Spleen (tissue), 11 donors: ENCODE measurements around the gene PPM1E. TPM values are rescaled to one million over a fixed set of nuclear protein-coding genes. Genes with fewer than 3 reads are reported as not detected.
A peak's percentile ranks its signal among the peaks of the same experiment; 100 is the strongest.

ENCODE experiments used
- DNase-seq: peaks from one replicate; pipeline ENCODE4 v3.0.0-alpha.2; 2020
- H3K27ac ChIP-seq, 8 donors: fragments of 200-600 bp; sonication (generic) in 7 of 8; 1 replicate in 4 of 8; 2 replicates in 4 of 8; pipeline versions ENCODE4 v1.5.0 to v1.8.0; 2016 to 2021; ENCODE audit warnings: inconsistent platforms in 4 of 8, mild to moderate bottlenecking in 4 of 8, moderate library complexity in 1 of 8
- H3K27me3 ChIP-seq, 7 donors: fragments of 200-600 bp; sonication (generic) in 6 of 7; replicated peaks in 1 of 7; 1 replicate in 4 of 7; 2 replicates in 3 of 7; pipeline versions ENCODE4 v1.5.0 to v1.8.0; 2016 to 2021; ENCODE audit warnings: inconsistent platforms in 3 of 7, mild to moderate bottlenecking in 1 of 7
- H3K36me3 ChIP-seq, 6 donors: fragments of 200-600 bp; sonication (generic) in 5 of 6; 1 replicate in 4 of 6; 2 replicates in 2 of 6; pipeline versions ENCODE4 v1.5.0 to v1.8.0; 2016 to 2021; ENCODE audit warnings: inconsistent platforms in 2 of 6
- H3K4me1 ChIP-seq, 6 donors: fragments of 200-600 bp; sonication (generic) in 5 of 6; 1 replicate in 3 of 6; 2 replicates in 3 of 6; pipeline versions ENCODE4 v1.5.0 to v1.8.0; 2016 to 2021; ENCODE audit warnings: inconsistent platforms in 3 of 6
- H3K4me3 ChIP-seq, 8 donors: fragments of 200-600 bp; sonication (generic) in 7 of 8; 1 replicate in 4 of 8; 2 replicates in 4 of 8; pipeline versions ENCODE4 v1.5.0 to v1.8.0; 2016 to 2021; ENCODE audit warnings: inconsistent platforms in 4 of 8, mild to moderate bottlenecking in 4 of 8, moderate library complexity in 2 of 8
- H3K9me3 ChIP-seq, 8 donors: fragments of 200-600 bp; sonication (generic) in 7 of 8; 1 replicate in 4 of 8; 2 replicates in 4 of 8; pipeline versions ENCODE4 v1.5.0 to v1.8.0; 2016 to 2021; ENCODE audit warnings: inconsistent platforms in 4 of 8
- POLR2A ChIP-seq, 3 donors: fragments of 450-650 bp; IDR thresholded peaks; one replicate each; pipeline ENCODE4 v1.5.1; 2017; ENCODE audit warnings: antibody characterized with exemption in 3 of 3, mild to moderate bottlenecking in 1 of 3
- POLR2AphosphoS5 ChIP-seq, 3 donors: sonication (generic); formaldehyde crosslinking; IDR thresholded peaks; one replicate each; pipeline ENCODE4 v1.5.1; 2017; ENCODE audit warnings: antibody characterized with exemption in 3 of 3
- WGBS, 5 donors: extraction: QIAGEN DNeasy Blood & Tissue Kit in 3 of 5; methylation state at CpG; one replicate each; pipeline versions ENCODE4 v1.1.5 to v1.1.7; 2013 to 2018; 5-methylcytosine and 5-hydroxymethylcytosine counted together
- intact Hi-C: fragments of 100-400 bp; cut with DNase I; formaldehyde crosslinking; loops from one replicate; pipeline ENCODE4 v1.15.0; 2023; ENCODE audit warnings: low total_unique reads
- polyA plus RNA-seq, 3 donors: library from polyadenylated mRNA; stranded (reverse); fragments of 200-250 nt; gene quantifications; one replicate each; pipeline ENCODE4 v1.2.1, GENCODE V29; 2013
- total RNA-seq, 7 donors: library from RNA; depleted of rRNA in 3 of 7; stranded (reverse); fragments of >200 nt in 3 of 7; fragmentation: NEBNext Ultra II Directional in 4 of 7; extraction: Animal tissue kit (Norgen Biotek cat#: 25700) in 4 of 7; gene quantifications; one replicate each; pipeline versions ENCODE4 v1.1.0 to v1.2.1, GENCODE V29; 2016 to 2021
- TF ChIP-seq, protein P1 (sequence below), 11 experiments: fragments of 200-600 bp in 7 of 11; fragments of 450-650 bp in 4 of 11; sonication (generic) in 4 of 11; IDR thresholded peaks in 8 of 11; conservative IDR thresholded peaks in 3 of 11; 1 replicate in 7 of 11; 2 replicates in 4 of 11; pipeline versions ENCODE4 v1.4.0 to v1.8.0; 2016 to 2021; ENCODE audit warnings: antibody characterized with exemption in 11 of 11, inconsistent platforms in 4 of 11, mild to moderate bottlenecking in 1 of 11
- donor health status: healthy with polysubstance abuse.
- donor health status: DM: no; HTN: no; CAD: no; lungs with moderate emphysema.
- donor health status: DM: no; HTN: no; CAD: no.
- donor health status: Bipolar disorder and iron deficiency.
- donor health status: healthy.
- donor health status: DM: no; HTN: no; CAD: no.
- donor health status: DM: yes; HTN: yes; CAD: no.

PPM1E gene
- total and polyA plus RNA-seq, 10 donors: 0.04 to 0.79 (median 0.48) TPM

DNA sequence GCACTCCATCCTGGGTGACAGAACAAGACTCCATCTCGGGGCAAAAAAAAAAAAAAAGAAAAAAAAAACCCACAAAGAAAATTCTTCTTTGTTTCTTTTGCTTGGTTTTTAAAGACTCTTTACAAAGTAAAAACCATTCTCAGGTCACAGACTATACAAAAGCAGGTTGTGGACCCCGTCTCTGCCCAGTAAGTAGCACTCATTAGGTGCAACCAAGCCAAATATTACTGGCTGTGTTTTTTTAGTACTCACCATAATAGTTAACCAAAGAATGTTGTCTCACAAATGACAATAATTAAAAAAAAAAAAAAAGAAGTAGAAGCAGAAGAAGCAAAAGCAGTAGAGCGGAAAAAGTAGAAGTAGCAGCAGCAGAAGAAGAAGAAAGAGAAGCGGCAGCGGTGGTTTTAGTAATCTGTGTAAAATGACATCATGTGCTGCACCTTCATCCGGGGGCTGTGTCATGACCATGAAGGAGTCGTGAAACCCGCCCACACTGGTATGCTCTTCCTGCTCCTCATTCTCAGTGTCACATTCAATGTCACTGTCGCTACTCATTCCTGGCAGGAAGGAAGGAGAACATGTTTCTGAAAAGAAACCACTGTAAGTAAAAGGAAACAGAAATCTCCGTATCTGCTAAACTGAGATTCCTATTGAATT is 245.6 kb downstream of the PPM1E start:
- DNase-seq: peak; percentile 90
- Histone ChIP-seq H3K4me3 (peak overlapping the region in 3 of 8 donors; percentile 6 to 54 (median 9)), H3K9me3 (no peaks in the 10 kb centered on the region), H3K27me3 (no peaks in the 10 kb centered on the region), H3K36me3 (peaks cover 0 to 42% (median 6%) of the 10 kb centered on the region in 6 donors), H3K27ac (peak overlapping the region; percentile 69 to 90 (median 85)), H3K4me1 (peaks cover 5 to 87% (median 41%) of the 10 kb centered on the region in 6 donors)
- 14 to 15% (median 15%) methylated on average over 10 of the region's 10 CpGs for WGBS, 5 donors
- TF ChIP-seq POLR2A (IDR thresholded peaks at IDR 0.05): peak in 1 of 3 donors; percentile 37
- TF ChIP-seq, protein P1, sequence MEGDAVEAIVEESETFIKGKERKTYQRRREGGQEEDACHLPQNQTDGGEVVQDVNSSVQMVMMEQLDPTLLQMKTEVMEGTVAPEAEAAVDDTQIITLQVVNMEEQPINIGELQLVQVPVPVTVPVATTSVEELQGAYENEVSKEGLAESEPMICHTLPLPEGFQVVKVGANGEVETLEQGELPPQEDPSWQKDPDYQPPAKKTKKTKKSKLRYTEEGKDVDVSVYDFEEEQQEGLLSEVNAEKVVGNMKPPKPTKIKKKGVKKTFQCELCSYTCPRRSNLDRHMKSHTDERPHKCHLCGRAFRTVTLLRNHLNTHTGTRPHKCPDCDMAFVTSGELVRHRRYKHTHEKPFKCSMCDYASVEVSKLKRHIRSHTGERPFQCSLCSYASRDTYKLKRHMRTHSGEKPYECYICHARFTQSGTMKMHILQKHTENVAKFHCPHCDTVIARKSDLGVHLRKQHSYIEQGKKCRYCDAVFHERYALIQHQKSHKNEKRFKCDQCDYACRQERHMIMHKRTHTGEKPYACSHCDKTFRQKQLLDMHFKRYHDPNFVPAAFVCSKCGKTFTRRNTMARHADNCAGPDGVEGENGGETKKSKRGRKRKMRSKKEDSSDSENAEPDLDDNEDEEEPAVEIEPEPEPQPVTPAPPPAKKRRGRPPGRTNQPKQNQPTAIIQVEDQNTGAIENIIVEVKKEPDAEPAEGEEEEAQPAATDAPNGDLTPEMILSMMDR (IDR thresholded peaks at IDR 0.05 in 8 of 11, conservative IDR thresholded peaks at IDR 0.05 in 3 of 11): no peak
- peak in 2 of 3 donors; percentile 18 to 86 for TF ChIP-seq POLR2AphosphoS5 (IDR thresholded peaks at IDR 0.05)
- intact Hi-C loops: no loop called here

DNA sequence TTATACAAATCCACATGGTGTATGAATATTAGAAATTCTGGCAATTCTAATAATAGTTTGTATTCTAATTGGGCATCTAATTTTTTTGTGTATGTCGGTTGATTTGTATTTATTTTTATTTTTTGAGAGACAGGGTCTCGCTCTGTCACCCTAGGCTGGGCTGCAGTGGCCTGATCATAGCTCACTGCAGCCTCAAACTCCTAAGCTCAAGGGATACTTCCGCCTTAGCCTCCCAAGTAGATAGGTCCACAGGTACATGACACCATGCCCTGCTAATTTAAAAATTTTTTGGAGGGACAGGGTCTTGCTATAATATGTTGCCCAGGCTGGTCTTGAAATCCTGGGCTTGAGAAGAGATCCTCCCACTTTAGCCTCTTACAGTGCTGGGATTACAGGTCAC is 246.5 kb downstream of the PPM1E start:
- Histone ChIP-seq H3K4me3 (peak overlapping the region in 1 of 8 donors; percentile 54), H3K9me3 (no peaks in the 10 kb centered on the region), H3K27ac (peak overlapping the region; percentile 69 to 90 (median 85)), H3K27me3 (no peaks in the 10 kb centered on the region), H3K4me1 (peaks cover 5 to 80% (median 41%) of the 10 kb centered on the region in 6 donors), H3K36me3 (peaks cover 0 to 43% (median 6%) of the 10 kb centered on the region in 6 donors)
- TF ChIP-seq, protein P1 (IDR thresholded peaks at IDR 0.05 in 8 of 11, conservative IDR thresholded peaks at IDR 0.05 in 3 of 11): no peak
- no peak for TF ChIP-seq POLR2AphosphoS5 (IDR thresholded peaks at IDR 0.05)
- no peak for TF ChIP-seq POLR2A (IDR thresholded peaks at IDR 0.05)
- intact Hi-C loops: no loop called here
- DNase-seq: no peak
- WGBS, 5 donors: 72 to 84% (median 80%) methylated on average over 3 of the region's 3 CpGs

DNA sequence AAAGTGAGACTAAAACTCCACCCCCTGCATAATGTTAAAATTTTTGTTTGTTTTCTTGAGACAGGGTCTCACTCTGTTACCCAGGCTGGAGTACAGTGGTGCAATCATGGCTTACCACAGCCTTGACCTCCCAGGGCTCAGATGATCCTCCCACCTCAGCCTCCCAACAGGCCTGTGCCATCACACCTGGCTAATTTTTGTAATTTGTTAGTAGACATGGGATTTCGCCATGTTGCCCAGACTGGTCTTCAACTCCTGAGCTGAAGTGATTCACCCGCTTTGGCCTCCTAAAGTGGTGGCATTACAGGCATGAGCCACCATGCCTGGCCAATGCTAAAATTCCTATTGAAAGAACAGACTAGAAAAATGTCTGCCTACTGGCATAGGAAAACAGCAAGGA is 247.2 kb downstream of the PPM1E start:
- intact Hi-C loops: no loop called here
- peaks cover 0 to 42% (median 6%) of the 10 kb centered on the region in 6 donors for H3K36me3 ChIP-seq
- H3K4me3 ChIP-seq: no peak overlapping the region
- WGBS, 5 donors: 84 to 100% (median 94%) methylated on average over 2 of the region's 2 CpGs
- H3K27me3 ChIP-seq: no peaks in the 10 kb centered on the region
- no peak for TF ChIP-seq POLR2AphosphoS5 (IDR thresholded peaks at IDR 0.05)
- TF ChIP-seq, protein P1 (IDR thresholded peaks at IDR 0.05 in 8 of 11, conservative IDR thresholded peaks at IDR 0.05 in 3 of 11): no peak
- TF ChIP-seq POLR2A (IDR thresholded peaks at IDR 0.05): no peak
- H3K9me3 ChIP-seq: no peaks in the 10 kb centered on the region
- peaks cover 5 to 73% (median 39%) of the 10 kb centered on the region in 6 donors for H3K4me1 ChIP-seq
- DNase-seq: no peak
- peak overlapping the region in 7 of 8 donors; percentile 78 to 90 (median 85) for H3K27ac ChIP-seq

DNA sequence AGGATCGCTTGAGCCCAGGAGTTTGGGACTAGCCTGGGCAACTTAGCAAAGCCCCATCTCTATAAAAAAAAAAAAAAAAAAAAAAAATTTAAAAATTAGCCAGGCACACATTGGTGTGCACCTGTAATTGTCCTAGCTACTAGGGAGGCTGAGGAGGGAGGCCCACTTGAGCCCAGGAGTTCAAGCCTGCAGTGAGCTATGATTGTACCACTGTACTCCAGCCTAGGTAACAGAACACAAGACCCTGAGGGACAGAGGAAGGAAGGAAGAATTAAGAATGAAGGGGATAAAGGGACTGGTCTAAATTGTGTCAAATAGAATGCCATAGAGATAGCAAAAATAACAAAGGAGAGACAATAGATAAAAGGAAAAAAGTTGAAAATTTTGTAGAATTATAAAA is 248.2 kb downstream of the PPM1E start:
- Histone ChIP-seq H3K27me3 (no peaks in the 10 kb centered on the region), H3K27ac (peak overlapping the region in 5 of 8 donors; percentile 85 to 90 (median 87)), H3K9me3 (no peaks in the 10 kb centered on the region), H3K36me3 (peaks cover 0 to 43% (median 6%) of the 10 kb centered on the region in 6 donors), H3K4me3 (no peak overlapping the region), H3K4me1 (peaks cover 5 to 63% (median 37%) of the 10 kb centered on the region in 6 donors)
- DNase-seq: no peak
- TF ChIP-seq, protein P1 (IDR thresholded peaks at IDR 0.05 in 8 of 11, conservative IDR thresholded peaks at IDR 0.05 in 3 of 11): no peak
- TF ChIP-seq POLR2A (IDR thresholded peaks at IDR 0.05) (no peak), POLR2AphosphoS5 (IDR thresholded peaks at IDR 0.05) (no peak)
- intact Hi-C loops: no loop called here
- 88 to 100% (median 92%) methylated on average over 1 of the region's 1 CpG for WGBS, 5 donors
